Neural crest cell (in vitro differentiated cells): ENCODE measurements around the gene GDF7. TPM values are rescaled to one million over a fixed set of nuclear protein-coding genes. Genes with fewer than 3 reads are reported as not detected.

Experiments
- DNase-seq: peaks from one replicate; pipeline ENCODE4 v3.0.0; 2021; ENCODE audit warnings: low read depth, mixed read lengths, low spot score
- H3K27ac Mint-ChIP-seq: one replicate; pipeline ENCODE4 v1.8.0; 2021; ENCODE audit warnings: mild to moderate bottlenecking, mixed read lengths; ENCODE audit not compliant: unreplicated experiment
- H3K27me3 Mint-ChIP-seq: 2 replicates; pipeline ENCODE4 v1.8.0; 2021; ENCODE audit warnings: low read depth, mild to moderate bottlenecking, mixed read lengths
- H3K36me3 Mint-ChIP-seq: 2 replicates; pipeline ENCODE4 v1.8.0; 2021; ENCODE audit warnings: low read depth, mild to moderate bottlenecking, mixed read lengths
- H3K4me1 Mint-ChIP-seq: 2 replicates; pipeline ENCODE4 v1.8.0; 2021; ENCODE audit warnings: mixed read lengths
- H3K4me3 Mint-ChIP-seq: one replicate; pipeline ENCODE4 v1.8.0; 2021; ENCODE audit warnings: mild to moderate bottlenecking, mixed read lengths
- H3K9me3 Mint-ChIP-seq: 2 replicates; pipeline ENCODE4 v1.8.0; 2021; ENCODE audit warnings: mixed read lengths
- CTCF ChIP-seq: fragments of 200-600 bp; sonication (generic); conservative IDR thresholded peaks from 2 replicates; pipeline ENCODE4 v1.5.0; 2021; ENCODE audit warnings: antibody characterized with exemption, mild to moderate bottlenecking
- total RNA-seq: library from RNA; stranded (reverse); gene quantifications from 2 replicates; pipeline ENCODE4 v1.2.1, GENCODE V29; 2021

Gene GDF7
- total RNA-seq, 1 donor from 2014 or later = 0.40 TPM

GRCh38 chr2:20638646-20639430 lies 28.1 kb upstream of the GDF7 start:
- Mint-ChIP-seq H3K27ac (no peak overlapping the region), H3K27me3 (no peaks in the 10 kb centered on the region), H3K4me1 (peaks cover 18% of the 10 kb centered on the region), H3K9me3 (no peaks in the 10 kb centered on the region), H3K36me3 (no peaks in the 10 kb centered on the region), H3K4me3 (no peak overlapping the region)
- DNase-seq = no peak
- TF ChIP-seq CTCF = no peak

GRCh38 chr2:20640411-20641122 lies 26.4 kb upstream of the GDF7 start:
- H3K4me1 Mint-ChIP-seq = peaks cover 11% of the 10 kb centered on the region
- no peaks in the 10 kb centered on the region for H3K36me3 Mint-ChIP-seq
- H3K9me3 Mint-ChIP-seq = no peaks in the 10 kb centered on the region
- DNase-seq = no peak
- H3K27ac Mint-ChIP-seq = no peak overlapping the region
- no peaks in the 10 kb centered on the region for H3K27me3 Mint-ChIP-seq
- TF ChIP-seq CTCF = no peak
- H3K4me3 Mint-ChIP-seq = no peak overlapping the region

- no peaks in the 10 kb centered on the region for H3K36me3 Mint-ChIP-seq
- H3K9me3 Mint-ChIP-seq = no peaks in the 10 kb centered on the region
- H3K4me3 Mint-ChIP-seq = no peak overlapping the region
- TF ChIP-seq CTCF = no peak
- H3K27me3 Mint-ChIP-seq = no peaks in the 10 kb centered on the region
- no peak for DNase-seq
- H3K27ac Mint-ChIP-seq = peak overlapping the region; percentile 50
- H3K4me1 Mint-ChIP-seq = peaks cover 5% of the 10 kb centered on the region
Measured at GRCh38 chr2:20641123-20641985, 25.6 kb upstream of the GDF7 start.

GRCh38 chr2:20642055-20642971 lies 24.6 kb upstream of the GDF7 start:
- no peak overlapping the region for H3K27ac Mint-ChIP-seq
- peaks cover 5% of the 10 kb centered on the region for H3K4me1 Mint-ChIP-seq
- peak; percentile 93 for TF ChIP-seq CTCF
- peak; percentile 83 for DNase-seq
- H3K9me3 Mint-ChIP-seq = no peaks in the 10 kb centered on the region
- H3K4me3 Mint-ChIP-seq = no peak overlapping the region
- H3K36me3 Mint-ChIP-seq = no peaks in the 10 kb centered on the region
- no peaks in the 10 kb centered on the region for H3K27me3 Mint-ChIP-seq
